Stimulated activated CD8-positive, alpha-beta memory T cell treated with anti-CD3 and anti-CD28 coated beads, Interleukin-12 subunit alpha, Interleukin-12 subunit beta, amount 100 ng/mL, for 24 hours (primary cell): ENCODE data around the gene HHAT.
"Not testable (repeated sequence)": the region's sequence is repeated elsewhere in the genome, so short reads cannot be mapped to it uniquely, and the experiment has no call there.

ENCODE experiments used
- DNase-seq: peaks from one replicate; pipeline ENCODE4 v3.0.0-alpha.2; 2020; ENCODE audit errors: extremely low read depth

The HHAT gene

DNA sequence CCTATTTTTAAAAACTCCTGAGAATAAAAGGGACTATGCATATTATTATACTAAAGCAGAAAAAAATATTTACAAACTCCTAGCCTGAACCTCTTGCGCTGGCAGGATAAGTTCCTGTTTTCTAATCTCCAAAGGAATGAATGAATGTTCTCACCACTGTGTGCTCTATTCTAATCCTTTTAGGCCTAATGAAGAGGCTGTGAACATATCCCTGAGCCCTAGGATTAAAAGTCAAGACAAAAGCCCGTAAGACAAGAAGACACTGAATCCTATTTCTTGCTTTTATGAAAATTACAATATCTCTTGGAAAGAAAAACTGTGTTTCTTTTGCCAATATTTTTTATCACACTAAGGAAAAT, 317.5 kb downstream of the HHAT start:
- no peak for DNase-seq

DNA sequence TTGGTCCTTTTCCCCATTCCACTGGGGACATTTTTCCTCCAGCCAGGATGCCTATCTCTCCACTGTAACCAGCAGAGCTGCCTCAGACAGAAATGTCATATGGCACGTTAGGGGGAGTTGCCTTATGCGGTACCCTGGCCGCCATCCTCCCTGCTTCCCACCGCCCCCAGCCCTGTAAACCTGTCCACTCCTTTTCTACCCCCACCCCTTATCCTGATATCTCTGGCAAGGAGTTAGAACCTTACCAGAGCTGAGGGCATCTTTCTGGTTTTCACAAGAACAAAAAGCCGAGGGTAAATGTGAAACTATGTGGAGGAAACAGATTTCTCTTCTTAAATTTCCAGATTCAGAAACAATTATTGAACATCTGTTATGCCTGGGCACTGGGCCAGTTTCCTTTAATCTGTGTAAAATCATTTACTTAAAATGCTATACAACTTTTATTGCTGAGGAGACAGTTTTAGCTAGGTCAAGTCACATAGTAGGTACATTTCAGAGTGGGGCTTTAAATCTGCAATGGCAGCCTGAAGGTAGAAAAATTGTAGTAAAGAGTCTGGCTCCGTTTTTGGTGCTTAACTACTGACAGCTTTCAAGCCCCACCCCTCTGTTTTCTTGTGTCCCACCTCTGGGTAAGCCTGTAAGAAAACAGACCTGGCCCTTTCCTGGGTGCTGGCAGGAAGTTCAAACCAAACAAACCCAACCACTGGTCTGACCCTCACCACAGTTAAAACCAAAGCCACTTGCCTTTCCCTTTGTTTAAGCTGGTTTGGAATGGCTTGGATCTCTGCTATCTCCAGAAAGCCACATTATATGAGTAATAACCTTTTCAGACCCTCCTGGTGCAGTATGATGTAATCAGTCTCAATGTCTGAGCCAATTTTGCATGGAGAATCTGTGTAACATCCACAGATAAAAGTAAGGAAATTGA, 319.0 kb downstream of the HHAT start:
- no peak for DNase-seq

- DNase-seq, result no peak
Observed at GRCh38 chr1:210648588-210649269, 320.0 kb downstream of the HHAT start.

DNA sequence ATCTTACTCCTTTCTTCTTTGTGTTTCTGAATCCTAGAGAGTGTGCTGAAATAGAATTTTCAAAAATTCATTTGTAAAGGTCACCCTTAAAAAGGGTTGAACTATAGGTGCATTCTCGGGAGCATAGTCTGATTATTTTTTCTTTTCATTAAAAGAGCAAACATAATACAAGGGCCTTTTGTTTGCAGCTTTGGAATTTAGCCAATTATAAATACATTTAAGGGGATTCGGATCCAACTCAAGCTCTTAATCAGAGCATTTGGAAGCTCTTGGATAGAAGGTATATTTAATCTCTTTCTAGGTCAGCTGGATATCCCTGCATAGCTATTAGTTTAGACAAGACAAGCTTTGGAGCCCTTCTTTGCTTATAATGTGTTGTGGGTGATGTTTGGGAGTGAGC, 321.7 kb downstream of the HHAT start:
- DNase-seq, result no peak

DNA sequence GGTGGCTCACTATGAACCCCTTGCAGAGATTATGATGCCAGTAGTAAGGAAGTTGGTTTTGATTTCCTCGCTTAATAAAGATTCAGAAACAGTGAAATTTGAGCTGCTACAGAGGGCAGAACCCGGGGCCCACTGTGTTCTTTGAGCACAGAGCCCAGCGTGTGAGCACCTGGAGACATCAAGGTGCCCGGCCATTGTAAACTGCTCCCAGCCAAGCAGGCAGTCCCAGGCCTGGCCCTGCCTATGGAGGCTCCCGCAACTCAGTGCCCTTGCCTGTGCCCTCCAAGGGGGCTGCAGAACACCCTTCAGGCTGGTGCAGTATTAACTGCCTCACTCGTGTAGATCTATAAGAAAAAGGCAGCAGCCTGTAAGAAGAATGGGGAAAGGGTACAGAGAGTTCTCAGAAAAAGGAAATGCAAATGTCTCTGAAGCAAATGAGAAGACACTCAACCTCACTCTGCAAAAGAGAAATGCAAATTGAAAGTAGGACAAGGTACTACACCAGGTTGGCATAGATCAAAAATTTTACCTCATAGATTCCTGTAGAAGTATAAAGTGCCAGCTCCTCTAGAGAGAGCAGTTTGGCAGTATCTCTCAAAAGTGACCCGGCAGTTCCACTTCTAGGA, 323.7 kb downstream of the HHAT start:
- no peak for DNase-seq

- no peak for DNase-seq
Observed at GRCh38 chr1:210653771-210654170, 325.1 kb downstream of the HHAT start.

GRCh38 chr1:210654176-210654981, 325.7 kb downstream of the HHAT start:
- no peak for DNase-seq

DNA sequence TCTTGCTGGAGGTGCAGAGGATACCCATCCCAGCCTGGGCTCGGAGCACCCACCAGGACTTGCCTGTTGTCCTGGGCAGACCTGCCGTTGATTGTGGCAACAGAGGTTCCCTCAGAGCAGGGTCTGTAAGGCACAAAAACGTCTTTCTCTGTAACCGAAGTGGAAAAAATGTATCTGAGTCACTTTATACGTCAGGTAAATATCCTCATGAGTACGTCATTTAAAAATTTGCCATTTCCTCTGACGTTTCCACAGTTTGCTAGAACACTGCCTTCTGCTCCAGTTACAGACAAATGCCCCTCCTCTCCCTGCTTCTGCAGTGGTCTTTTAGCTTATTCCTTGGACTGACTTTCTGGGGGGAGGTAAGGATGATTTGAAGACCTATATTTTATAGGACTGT, 326.8 kb downstream of the HHAT start:
- DNase-seq, result no peak

- no peak for DNase-seq
Observed at GRCh38 chr1:210657806-210658205, 329.1 kb downstream of the HHAT start.

DNA sequence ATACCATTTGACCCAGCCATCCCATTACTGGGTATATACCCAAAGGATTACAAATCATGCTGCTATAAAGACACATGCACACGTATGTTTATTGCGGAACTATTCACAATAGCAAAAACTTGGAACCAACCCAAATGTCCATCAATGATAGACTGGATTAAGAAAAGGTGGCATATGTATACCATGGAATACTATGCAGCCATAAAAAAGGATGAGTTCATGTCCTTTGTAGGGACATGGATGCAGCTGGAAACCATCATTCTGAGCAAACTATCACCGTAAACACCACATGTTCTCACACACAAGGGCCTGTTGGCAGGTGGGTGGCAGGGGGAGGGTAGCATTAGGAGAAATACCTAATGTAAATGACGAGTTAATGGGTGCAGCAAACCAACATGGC, 332.8 kb downstream of the HHAT start:
- not testable (repeated sequence) for DNase-seq

GRCh38 chr1:210662291-210663050, 333.8 kb downstream of the HHAT start:
- DNase-seq, result no peak

- DNase-seq, result no peak
Observed at GRCh38 chr1:210663730-210664573, 335.2 kb downstream of the HHAT start.

GRCh38 chr1:210669951-210670350, 341.2 kb downstream of the HHAT start:
- no peak for DNase-seq

GRCh38 chr1:210674151-210674550, 345.4 kb downstream of the HHAT start:
- no peak for DNase-seq

- no peak for DNase-seq
Observed at GRCh38 chr1:210676539-210676938, 347.8 kb downstream of the HHAT start.

DNA sequence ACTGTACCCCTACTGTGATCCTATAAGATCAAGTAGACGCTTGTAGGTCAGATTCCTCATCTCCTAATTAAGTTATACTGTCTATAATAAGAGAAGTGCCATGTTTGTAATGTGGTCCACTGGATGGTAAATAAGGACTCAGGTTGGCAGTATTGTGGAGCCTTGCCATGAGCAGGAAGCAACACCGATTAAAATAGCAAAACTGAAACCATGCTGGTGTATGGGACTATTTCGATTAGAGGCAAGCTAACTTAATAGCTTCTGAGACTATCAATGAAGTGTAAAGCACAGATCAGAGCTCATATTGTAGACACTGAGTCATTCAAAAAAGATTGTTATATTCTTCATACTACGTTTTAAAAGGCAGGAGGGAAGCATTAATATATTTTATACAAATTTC, 348.8 kb downstream of the HHAT start:
- DNase-seq, result no peak

GRCh38 chr1:210678306-210678705, 349.6 kb downstream of the HHAT start:
- no peak for DNase-seq

DNA sequence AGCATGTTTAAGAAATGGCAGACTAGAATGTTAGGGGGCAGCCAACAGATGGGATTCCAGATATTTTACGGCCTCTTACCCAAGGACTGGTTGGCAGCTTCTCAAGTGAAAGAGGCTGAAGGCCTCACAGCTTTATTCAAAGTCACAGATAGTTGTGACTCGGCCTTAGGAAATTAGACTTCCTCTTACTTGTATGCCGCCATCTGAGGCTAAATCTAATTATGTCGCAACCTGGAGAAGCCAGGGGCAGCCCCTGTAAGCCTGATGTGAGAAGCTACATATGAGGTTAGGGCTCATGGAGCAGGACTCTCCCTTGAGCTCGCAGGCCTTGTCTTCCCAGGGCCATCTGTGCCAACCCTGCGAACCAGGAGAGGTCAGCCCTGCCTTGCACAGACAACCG, 352.5 kb downstream of the HHAT start:
- no peak for DNase-seq

DNA sequence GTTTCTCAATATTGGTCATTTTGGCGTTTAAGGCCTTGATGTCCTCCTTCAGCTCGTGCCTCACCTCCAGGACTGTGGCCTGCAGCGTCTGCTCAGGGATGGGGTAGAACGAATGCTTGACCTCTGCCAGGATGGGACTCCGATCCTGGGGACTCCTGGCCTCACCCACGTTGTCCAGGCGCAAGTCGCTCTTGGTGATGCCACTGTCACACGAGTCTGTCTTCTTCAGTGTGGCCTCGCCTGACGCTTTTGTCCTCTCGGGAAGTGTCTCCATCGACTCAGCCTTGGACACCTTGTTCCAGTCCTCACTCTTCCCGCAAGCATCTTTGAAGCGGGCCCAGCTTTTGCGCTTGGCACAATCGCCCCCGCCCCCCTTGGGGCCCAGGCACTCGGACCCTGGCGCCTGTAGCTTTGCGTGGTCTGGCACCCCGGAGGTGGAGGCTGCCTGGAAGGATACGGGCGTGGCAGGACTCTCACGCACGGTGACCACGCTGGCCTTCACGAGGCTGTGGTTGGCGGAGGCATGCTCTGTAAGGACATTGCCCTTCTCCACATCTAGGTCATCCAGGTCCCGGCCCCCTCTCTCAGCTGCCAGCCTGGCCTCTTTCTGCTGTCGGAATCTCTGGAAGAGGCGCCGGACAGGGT, 354.8 kb downstream of the HHAT start:
- DNase-seq, result no peak
